Liver (tissue), 9 donors: ENCODE data around the gene TNFSF4. TPM values are rescaled to one million over a fixed set of nuclear protein-coding genes. Genes with fewer than 3 reads are reported as not detected.

ENCODE experiments used
- DNase-seq: peaks from one replicate; pipeline ENCODE4 v3.0.0-alpha.2; 2017; ENCODE audit warnings: low spot score
- H3K27ac ChIP-seq, 2 donors: one replicate each; pipeline ENCODE4 v1.7.0; 2013; ENCODE audit warnings: inconsistent platforms in 2 of 2, low read length in 2 of 2, control low read depth in 1 of 2, low read depth in 1 of 2, mild to moderate bottlenecking in 1 of 2
- H3K27me3 ChIP-seq, 4 donors: one replicate each; pipeline versions ENCODE4 v1.6.1 to v1.7.0; 2013; ENCODE audit warnings: low read length in 3 of 4, inconsistent platforms in 1 of 4, mild to moderate bottlenecking in 1 of 4, moderate library complexity in 1 of 4; ENCODE audit not compliant: control insufficient read depth in 4 of 4, insufficient read depth in 4 of 4
- H3K36me3 ChIP-seq, 4 donors: one replicate each; pipeline versions ENCODE4 v1.6.1 to v1.7.0; 2013; ENCODE audit warnings: low read length in 3 of 4, mild to moderate bottlenecking in 3 of 4, low read depth in 1 of 4, moderate library complexity in 1 of 4; ENCODE audit not compliant: control insufficient read depth in 4 of 4, insufficient read depth in 3 of 4
- H3K4me1 ChIP-seq, 4 donors: one replicate each; pipeline versions ENCODE4 v1.6.1 to v1.7.0; 2013; ENCODE audit warnings: low read length in 3 of 4, mild to moderate bottlenecking in 3 of 4, moderate library complexity in 1 of 4; ENCODE audit not compliant: control insufficient read depth in 4 of 4, insufficient read depth in 4 of 4
- H3K4me3 ChIP-seq, 3 donors: one replicate each; pipeline versions ENCODE4 v1.6.1 to v1.7.0; 2013; ENCODE audit warnings: low read length in 3 of 3, control low read depth in 1 of 3, low read depth in 1 of 3, mild to moderate bottlenecking in 1 of 3
- H3K9ac ChIP-seq, 2 donors: one replicate each; pipeline ENCODE4 v1.7.0; 2013; ENCODE audit warnings: low read length in 2 of 2, mild to moderate bottlenecking in 2 of 2, moderate library complexity in 2 of 2, control low read depth in 1 of 2, low read depth in 1 of 2
- H3K9me3 ChIP-seq, 4 donors: one replicate each; pipeline versions ENCODE4 v1.6.1 to v1.7.0; 2013; ENCODE audit warnings: low read length in 3 of 4; ENCODE audit not compliant: control insufficient read depth in 4 of 4
- ATF3 ChIP-seq: IDR thresholded peaks from 2 replicates; pipeline ENCODE4 v1.6.1; 2016; ENCODE audit warnings: antibody characterized with exemption
- CTCF ChIP-seq: fragments of 150-350 bp; IDR thresholded peaks from 2 replicates; pipeline ENCODE4 v1.5.1; 2017; ENCODE audit warnings: improper control_type of control experiment, low read depth, low read length; ENCODE audit not compliant: missing input control
- EGR1 ChIP-seq, 2 donors: IDR thresholded peaks; 2 replicates each; pipeline ENCODE4 v1.6.1; 2016 to 2018; ENCODE audit warnings: antibody characterized with exemption in 2 of 2, low read depth in 2 of 2
- FOXA1 ChIP-seq: IDR thresholded peaks from 2 replicates; pipeline ENCODE4 v1.6.1; 2016; ENCODE audit warnings: antibody characterized with exemption
- FOXA2 ChIP-seq: IDR thresholded peaks from 2 replicates; pipeline ENCODE4 v1.6.1; 2016; ENCODE audit warnings: antibody characterized with exemption
- GABPA ChIP-seq, 2 donors: IDR thresholded peaks in 1 of 2; conservative IDR thresholded peaks in 1 of 2; 2 replicates each; pipeline ENCODE4 v1.6.1; 2016; ENCODE audit warnings: antibody characterized with exemption in 2 of 2, mild to moderate bottlenecking in 1 of 2, moderate library complexity in 1 of 2
- HNF4A ChIP-seq, 2 donors: conservative IDR thresholded peaks; 2 replicates each; pipeline ENCODE4 v1.6.1; 2016; ENCODE audit warnings: antibody characterized with exemption in 2 of 2, mild to moderate bottlenecking in 2 of 2
- HNF4G ChIP-seq: IDR thresholded peaks from 2 replicates; pipeline ENCODE4 v1.6.1; 2016; ENCODE audit warnings: antibody characterized with exemption
- JUND ChIP-seq, 2 donors: IDR thresholded peaks; 2 replicates each; pipeline ENCODE4 v1.6.1; 2016; ENCODE audit warnings: antibody characterized with exemption in 2 of 2
- MAX ChIP-seq: IDR thresholded peaks from 2 replicates; pipeline ENCODE4 v1.6.1; 2016; ENCODE audit warnings: antibody characterized with exemption
- NR2F2 ChIP-seq: IDR thresholded peaks from 2 replicates; pipeline ENCODE4 v1.6.1; 2016; ENCODE audit warnings: antibody characterized with exemption
- RAD21 ChIP-seq, 2 donors: IDR thresholded peaks; 2 replicates each; pipeline ENCODE4 v1.6.1; 2016; ENCODE audit warnings: antibody characterized with exemption in 2 of 2, mild to moderate bottlenecking in 2 of 2
- REST ChIP-seq: IDR thresholded peaks from 2 replicates; pipeline ENCODE4 v1.6.1; 2016; ENCODE audit warnings: antibody characterized with exemption, mild to moderate bottlenecking
- RXRA ChIP-seq, 2 donors: IDR thresholded peaks; 2 replicates each; pipeline ENCODE4 v1.6.1; 2017 to 2018; ENCODE audit warnings: antibody characterized with exemption in 2 of 2, mild to moderate bottlenecking in 1 of 2
- SP1 ChIP-seq: IDR thresholded peaks from 2 replicates; pipeline ENCODE4 v1.6.1; 2018; ENCODE audit warnings: antibody characterized with exemption, mild to moderate bottlenecking
- TAF1 ChIP-seq: conservative IDR thresholded peaks from 2 replicates; pipeline ENCODE4 v1.6.1; 2016; ENCODE audit warnings: antibody characterized with exemption, mild to moderate bottlenecking
- YY1 ChIP-seq: IDR thresholded peaks from 2 replicates; pipeline ENCODE4 v1.6.1; 2016; ENCODE audit warnings: antibody characterized with exemption, mild to moderate bottlenecking
- ZBTB33 ChIP-seq: IDR thresholded peaks from 2 replicates; pipeline ENCODE4 v1.6.1; 2016; ENCODE audit warnings: antibody characterized with exemption
- WGBS: extraction: QIAGEN DNeasy Blood & Tissue Kit; methylation state at CpG from one replicate; pipeline ENCODE4 v1.1.7; 2013; 5-methylcytosine and 5-hydroxymethylcytosine counted together
- polyA plus RNA-seq, 2 donors: library from polyadenylated mRNA; stranded (reverse) in 1 of 2; unstranded in 1 of 2; fragments of 200-250 nt in 1 of 2; fragments of >200 nt in 1 of 2; fragmentation: Nextera tagmentation in 1 of 2; extraction: Ambion mirVana in 1 of 2; gene quantifications; one replicate each; pipeline versions ENCODE4 v1.2.1 to v1.2.3, GENCODE V29; 2013 to 2015
- total RNA-seq, 2 donors: library from RNA; depleted of rRNA; stranded (reverse); fragments of >200 nt; gene quantifications; one replicate each; pipeline ENCODE4 v1.2.3, GENCODE V29; 2014
- donor health status: healthy.
- donor health status: healthy.
- donor health status: healthy.
- donor health status: healthy.
- donor health status: healthy.

The TNFSF4 gene
- total and polyA plus RNA-seq, 4 donors, result 0.18 to 2.1 (median 0.45) TPM

- H3K4me1 ChIP-seq, result peaks cover 0 to 7% (median 2%) of the 10 kb centered on the region in 4 donors
- no peak overlapping the region for H3K27ac ChIP-seq
- no peak for TF ChIP-seq NR2F2
- TF ChIP-seq FOXA1, result no peak
- TF ChIP-seq ZBTB33, result no peak
- no peak for TF ChIP-seq ATF3
- TF ChIP-seq TAF1, result no peak
- no peak for TF ChIP-seq RAD21 (IDR thresholded peaks at IDR 0.05)
- TF ChIP-seq MAX, result no peak
- TF ChIP-seq FOXA2, result no peak
- TF ChIP-seq CTCF, result no peak
- TF ChIP-seq HNF4G, result no peak
- no peak for TF ChIP-seq EGR1 (IDR thresholded peaks at IDR 0.05; ENCODE audit: low read depth in 2 of 2)
- no peak for TF ChIP-seq REST
- TF ChIP-seq HNF4A (conservative IDR thresholded peaks at IDR 0.05), result no peak
- no peak for TF ChIP-seq RXRA (IDR thresholded peaks at IDR 0.05)
- no peak for TF ChIP-seq SP1
- no peak for TF ChIP-seq GABPA (IDR thresholded peaks at IDR 0.05 in 1 of 2, conservative IDR thresholded peaks at IDR 0.05 in 1 of 2)
- TF ChIP-seq YY1, result no peak
- no peak for TF ChIP-seq JUND (IDR thresholded peaks at IDR 0.05)
- WGBS, result 95% methylated on average over 1 of the region's 1 CpG
- no peaks in the 10 kb centered on the region for H3K27me3 ChIP-seq
- no peak overlapping the region for H3K9ac ChIP-seq
- no peaks in the 10 kb centered on the region for H3K9me3 ChIP-seq
- no peak for DNase-seq
- no peak overlapping the region for H3K4me3 ChIP-seq
- no peaks in the 10 kb centered on the region for H3K36me3 ChIP-seq
Observed at GRCh38 chr1:173208146-173208545, 1.0 kb upstream of the TNFSF4 start.
